Measurements from ENCODE around the gene GALNT14. TPM values are rescaled to one million over a fixed set of nuclear protein-coding genes. Genes with fewer than 3 reads are reported as not detected.

The GALNT14 gene
- total RNA-seq, 4 donors from 2014 or later: 0.15 to 0.62 (median 0.35) TPM; not detected in 1

- TF ChIP-seq, protein P1, sequence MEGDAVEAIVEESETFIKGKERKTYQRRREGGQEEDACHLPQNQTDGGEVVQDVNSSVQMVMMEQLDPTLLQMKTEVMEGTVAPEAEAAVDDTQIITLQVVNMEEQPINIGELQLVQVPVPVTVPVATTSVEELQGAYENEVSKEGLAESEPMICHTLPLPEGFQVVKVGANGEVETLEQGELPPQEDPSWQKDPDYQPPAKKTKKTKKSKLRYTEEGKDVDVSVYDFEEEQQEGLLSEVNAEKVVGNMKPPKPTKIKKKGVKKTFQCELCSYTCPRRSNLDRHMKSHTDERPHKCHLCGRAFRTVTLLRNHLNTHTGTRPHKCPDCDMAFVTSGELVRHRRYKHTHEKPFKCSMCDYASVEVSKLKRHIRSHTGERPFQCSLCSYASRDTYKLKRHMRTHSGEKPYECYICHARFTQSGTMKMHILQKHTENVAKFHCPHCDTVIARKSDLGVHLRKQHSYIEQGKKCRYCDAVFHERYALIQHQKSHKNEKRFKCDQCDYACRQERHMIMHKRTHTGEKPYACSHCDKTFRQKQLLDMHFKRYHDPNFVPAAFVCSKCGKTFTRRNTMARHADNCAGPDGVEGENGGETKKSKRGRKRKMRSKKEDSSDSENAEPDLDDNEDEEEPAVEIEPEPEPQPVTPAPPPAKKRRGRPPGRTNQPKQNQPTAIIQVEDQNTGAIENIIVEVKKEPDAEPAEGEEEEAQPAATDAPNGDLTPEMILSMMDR (IDR thresholded peaks at IDR 0.05): no peak
- no peak for TF ChIP-seq EP300 (IDR thresholded peaks at IDR 0.05)
- TF ChIP-seq POLR2AphosphoS5 (IDR thresholded peaks at IDR 0.05): no peak
- no peak for TF ChIP-seq POLR2A (IDR thresholded peaks at IDR 0.05)
- WGBS, 2 donors (ENCODE audit: low coverage in 1 of 2): 79% methylated on average over 4 of the region's 6 CpGs; no CpG with 5 or more reads in 1 of the 2 donors
- Histone ChIP-seq H3K27ac (no peak overlapping the region), H3K36me3 (no peaks in the 10 kb centered on the region), H3K4me1 (no peaks in the 10 kb centered on the region), H3K9me3 (no peaks in the 10 kb centered on the region), H3K27me3 (peaks cover 15% of the 10 kb centered on the region), H3K4me3 (no peak overlapping the region)
- no peak for ATAC-seq
These were observed 59.6 kb downstream of the GALNT14 start for GRCh38 chr2:31078579-31079105.

- Histone ChIP-seq H3K36me3 (no peaks in the 10 kb centered on the region), H3K27ac (no peak overlapping the region), H3K9me3 (no peaks in the 10 kb centered on the region), H3K4me3 (no peak overlapping the region), H3K27me3 (peaks cover 18% of the 10 kb centered on the region), H3K4me1 (no peaks in the 10 kb centered on the region)
- WGBS, 2 donors (ENCODE audit: low coverage in 1 of 2): 49 to 65% methylated on average over 2 to 4 of the region's 4 CpGs
- TF ChIP-seq EP300 (IDR thresholded peaks at IDR 0.05) (no peak), POLR2AphosphoS5 (IDR thresholded peaks at IDR 0.05) (no peak), POLR2A (IDR thresholded peaks at IDR 0.05) (no peak)
- TF ChIP-seq, protein P1 (IDR thresholded peaks at IDR 0.05): no peak
- ATAC-seq: no peak
These were observed 60.2 kb downstream of the GALNT14 start for GRCh38 chr2:31078011-31078410.

- Histone ChIP-seq H3K27ac (no peak overlapping the region), H3K27me3 (peaks cover 11% of the 10 kb centered on the region), H3K4me3 (no peak overlapping the region), H3K36me3 (no peaks in the 10 kb centered on the region), H3K9me3 (no peaks in the 10 kb centered on the region), H3K4me1 (no peaks in the 10 kb centered on the region)
- TF ChIP-seq EP300 (IDR thresholded peaks at IDR 0.05) (no peak), POLR2AphosphoS5 (IDR thresholded peaks at IDR 0.05) (no peak)
- TF ChIP-seq, protein P1 (IDR thresholded peaks at IDR 0.05): no peak
- WGBS, 2 donors (ENCODE audit: low coverage in 1 of 2): 68 to 78% methylated on average over 3 to 6 of the region's 6 CpGs
- ATAC-seq: no peak
These were observed 62.2 kb downstream of the GALNT14 start for GRCh38 chr2:31075941-31076590.

GRCh38 chr2:31075431-31075830, 62.8 kb downstream of the GALNT14 start:
- no peak for ATAC-seq
- Histone ChIP-seq H3K4me3 (no peak overlapping the region), H3K36me3 (no peaks in the 10 kb centered on the region), H3K9me3 (no peaks in the 10 kb centered on the region), H3K27me3 (peaks cover 11% of the 10 kb centered on the region), H3K4me1 (no peaks in the 10 kb centered on the region), H3K27ac (no peak overlapping the region)
- WGBS, 2 donors (ENCODE audit: low coverage in 1 of 2): 14 to 27% methylated on average over 4 to 5 of the region's 7 CpGs
- TF ChIP-seq EP300 (IDR thresholded peaks at IDR 0.05) (no peak), POLR2AphosphoS5 (IDR thresholded peaks at IDR 0.05) (no peak), POLR2A (IDR thresholded peaks at IDR 0.05) (no peak)
- TF ChIP-seq, protein P1 (IDR thresholded peaks at IDR 0.05): no peak

- no peak for ATAC-seq
- Histone ChIP-seq H3K36me3 (no peaks in the 10 kb centered on the region), H3K27me3 (peaks cover 19% of the 10 kb centered on the region), H3K9me3 (no peaks in the 10 kb centered on the region), H3K27ac (no peak overlapping the region), H3K4me3 (no peak overlapping the region), H3K4me1 (no peaks in the 10 kb centered on the region)
- 66 to 74% methylated on average over 3 to 4 of the region's 6 CpGs for WGBS, 2 donors (ENCODE audit: low coverage in 1 of 2)
- TF ChIP-seq, protein P1 (IDR thresholded peaks at IDR 0.05): no peak
- TF ChIP-seq POLR2A (IDR thresholded peaks at IDR 0.05) (no peak), EP300 (IDR thresholded peaks at IDR 0.05) (no peak), POLR2AphosphoS5 (IDR thresholded peaks at IDR 0.05) (no peak)
These were observed 66.5 kb downstream of the GALNT14 start for GRCh38 chr2:31071741-31072140.

Measured in gastroesophageal sphincter (tissue), 4 donors.